Measurements from ENCODE around the gene GNA14.
"Not testable (repeated sequence)": the region's sequence is repeated elsewhere in the genome, so short reads cannot be mapped to it uniquely, and the experiment has no call there.

Gene GNA14

DNA sequence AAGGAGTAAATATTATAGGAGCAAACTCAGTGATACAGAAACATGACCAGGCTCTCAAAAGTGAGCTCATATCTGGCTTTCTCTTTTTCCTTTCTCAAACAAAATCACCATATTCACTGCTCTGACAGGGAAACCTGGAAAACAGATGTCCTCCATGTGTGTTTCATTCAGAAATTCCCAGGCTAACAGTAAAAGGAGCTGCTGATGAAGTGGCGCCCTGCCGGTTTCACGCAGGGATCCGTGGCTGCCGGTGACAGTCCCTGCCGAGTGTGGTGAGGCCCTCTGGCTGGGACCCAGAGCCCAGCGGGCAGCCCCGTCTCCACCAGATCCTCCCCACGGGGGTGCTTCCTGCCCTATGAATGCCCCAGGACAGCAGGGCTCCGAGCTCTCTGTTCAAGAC, 208.1 kb downstream of the GNA14 start:
- DNase-seq = no peak

DNA sequence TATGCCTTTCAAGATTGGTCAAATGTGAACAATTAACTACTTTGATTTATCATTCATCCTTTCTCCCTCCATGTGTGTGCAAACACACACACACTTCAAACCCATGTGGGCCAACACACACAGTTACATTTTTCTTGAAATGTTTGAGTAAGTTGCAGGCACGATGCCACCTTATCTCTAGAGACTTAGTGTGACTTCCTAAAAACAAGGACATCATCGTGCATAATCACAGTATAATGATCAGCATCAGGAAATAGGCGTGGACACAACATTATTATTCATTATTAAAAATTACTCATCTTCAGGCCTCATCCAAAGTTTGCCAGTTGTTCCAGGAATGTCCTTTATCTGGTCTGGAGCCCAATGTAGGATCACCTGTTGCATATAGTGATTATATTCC, 209.5 kb downstream of the GNA14 start:
- DNase-seq = no peak

DNA sequence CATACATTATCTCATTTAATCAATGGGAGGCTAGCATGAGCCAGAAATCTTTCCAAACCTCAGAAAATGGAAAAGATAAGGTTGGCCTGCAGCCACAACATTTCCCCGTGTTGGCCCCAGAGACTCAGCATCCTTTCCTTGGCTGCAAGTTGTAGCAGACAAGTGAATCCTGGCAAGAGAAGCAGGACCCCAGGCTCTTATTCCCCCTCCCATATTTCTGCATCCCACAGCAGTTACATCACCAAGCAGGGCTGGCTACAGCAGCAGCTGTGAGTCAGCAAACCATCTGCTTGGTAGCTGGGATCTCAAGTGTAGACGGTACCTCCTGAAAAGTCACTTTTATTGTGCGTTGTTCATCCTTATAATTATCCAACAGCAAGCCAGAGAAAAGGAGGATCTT, 212.4 kb downstream of the GNA14 start:
- no peak for DNase-seq

DNA sequence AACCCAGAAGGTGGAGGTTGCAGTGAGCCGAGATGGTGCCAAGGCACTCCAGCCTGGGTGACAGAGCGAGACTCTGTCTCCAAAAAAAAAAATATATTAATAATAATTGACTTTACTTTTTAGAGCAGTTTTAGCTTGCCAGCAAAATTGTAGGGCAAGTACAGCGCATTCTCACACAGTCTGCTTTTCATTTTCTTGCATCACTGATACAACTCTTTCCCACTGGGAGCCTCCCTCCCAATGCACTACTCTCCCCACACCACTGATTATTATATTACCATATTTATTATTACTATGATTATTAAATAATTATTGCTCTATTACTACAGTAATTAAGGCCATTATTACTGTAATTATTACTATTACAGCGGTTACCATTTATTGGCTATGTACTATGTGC, 212.8 kb downstream of the GNA14 start:
- no peak for DNase-seq

DNA sequence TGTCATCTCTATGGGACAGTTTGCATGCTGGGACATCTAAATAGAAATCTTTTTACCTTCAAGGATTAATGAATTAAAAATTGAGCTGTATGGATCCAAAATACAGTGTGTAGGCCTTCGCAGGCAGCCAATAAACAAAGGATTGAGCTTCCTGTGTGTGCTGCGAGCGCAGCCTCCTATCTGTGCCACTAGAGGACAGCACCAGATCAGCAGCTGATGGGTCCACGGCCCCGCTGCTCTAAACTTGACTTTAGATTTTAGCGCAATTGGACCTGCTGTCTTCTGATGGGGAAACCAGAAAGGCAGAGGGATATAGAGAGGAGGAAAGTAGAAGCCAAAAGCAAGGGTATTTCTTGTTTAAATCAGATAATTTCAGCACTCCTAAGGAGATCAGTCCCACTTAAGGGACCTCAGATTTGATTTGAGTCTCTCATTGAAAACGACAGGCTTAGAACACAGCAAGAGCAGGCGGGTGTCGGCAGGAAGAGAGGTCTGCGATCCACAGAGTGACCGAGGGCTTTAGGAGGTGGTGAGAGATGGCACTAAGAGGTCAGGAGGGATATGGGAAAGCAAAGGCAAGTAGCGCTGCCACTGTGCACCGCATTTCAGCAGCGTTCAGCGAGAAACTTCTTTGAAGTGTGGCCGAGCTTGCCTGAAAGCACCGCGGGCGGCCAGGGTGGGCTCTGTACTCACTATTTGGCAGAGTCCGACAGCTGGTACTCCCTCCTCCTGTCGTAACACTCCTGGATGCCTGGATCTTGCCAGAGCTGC, 214.3 kb downstream of the GNA14 start:
- peak; percentile 6 for DNase-seq

DNA sequence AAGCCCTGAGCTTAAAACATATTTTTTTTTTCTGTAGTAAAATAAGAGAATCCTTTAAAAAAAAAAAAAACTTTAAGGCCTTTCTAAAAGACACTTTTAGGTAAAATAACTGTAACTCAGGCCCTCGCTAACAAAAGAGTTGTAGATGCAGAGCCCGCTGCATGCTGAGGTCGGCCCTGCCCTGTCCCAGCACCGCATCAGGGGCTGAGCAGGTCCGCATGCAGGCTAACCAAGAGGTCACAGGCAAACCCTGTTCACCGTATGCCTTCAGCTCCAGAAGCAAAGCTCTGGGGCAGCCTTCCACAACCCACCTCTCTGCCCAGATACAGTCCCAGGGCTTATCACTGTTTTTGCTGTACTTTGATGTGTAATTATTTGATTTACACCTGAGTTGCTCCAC, 216.1 kb downstream of the GNA14 start:
- no peak for DNase-seq

DNA sequence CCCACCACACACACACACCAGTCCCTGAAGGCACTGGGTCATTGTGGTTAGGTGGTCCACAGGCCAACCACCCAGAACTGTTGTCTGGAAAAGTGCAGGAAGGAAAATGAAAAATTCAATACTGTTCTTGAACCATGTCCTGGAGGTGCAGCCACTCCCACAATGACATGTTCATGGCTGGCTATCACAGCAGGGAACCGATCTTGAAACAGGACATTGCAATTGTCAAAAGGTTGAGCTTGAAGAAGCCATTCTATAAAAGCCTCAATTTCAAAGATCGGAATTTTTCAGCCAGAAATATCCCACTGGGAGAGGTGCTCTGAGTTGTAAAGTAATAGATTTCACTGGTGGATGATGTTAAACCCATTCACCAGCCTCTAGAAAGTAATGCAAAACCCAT, 218.2 kb downstream of the GNA14 start:
- DNase-seq = no peak

DNA sequence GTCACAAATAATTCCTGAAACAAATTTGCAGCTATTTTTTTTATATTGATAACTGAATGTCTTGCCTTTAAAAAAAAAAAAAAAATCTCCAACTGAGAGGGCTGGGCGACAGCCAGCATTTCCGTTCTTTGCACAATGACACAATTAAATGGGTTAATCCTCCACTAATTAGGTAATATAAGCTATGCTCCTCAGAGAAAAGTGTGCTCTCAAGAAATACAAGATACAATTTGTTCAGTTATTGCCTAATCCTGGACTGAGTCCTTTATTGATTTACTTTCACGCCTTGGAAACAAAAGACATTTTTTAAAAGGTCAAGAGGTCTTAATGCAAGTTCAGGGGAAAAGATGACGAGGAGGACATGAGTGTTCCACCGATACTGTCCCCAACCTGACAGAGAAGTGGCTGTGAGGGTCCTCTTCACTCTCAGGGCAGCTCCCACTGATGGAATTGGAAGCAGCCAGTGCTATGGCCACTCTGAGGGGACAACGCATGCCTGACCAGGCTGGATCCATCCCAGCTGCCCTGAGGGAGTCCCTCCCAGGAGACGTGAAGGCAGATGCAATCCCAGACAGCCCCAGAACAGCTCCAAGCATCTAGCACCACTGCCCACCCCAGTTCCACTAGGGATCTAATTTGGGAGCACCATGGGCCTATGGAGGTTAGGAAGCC, 220.7 kb downstream of the GNA14 start:
- DNase-seq = no peak

DNA sequence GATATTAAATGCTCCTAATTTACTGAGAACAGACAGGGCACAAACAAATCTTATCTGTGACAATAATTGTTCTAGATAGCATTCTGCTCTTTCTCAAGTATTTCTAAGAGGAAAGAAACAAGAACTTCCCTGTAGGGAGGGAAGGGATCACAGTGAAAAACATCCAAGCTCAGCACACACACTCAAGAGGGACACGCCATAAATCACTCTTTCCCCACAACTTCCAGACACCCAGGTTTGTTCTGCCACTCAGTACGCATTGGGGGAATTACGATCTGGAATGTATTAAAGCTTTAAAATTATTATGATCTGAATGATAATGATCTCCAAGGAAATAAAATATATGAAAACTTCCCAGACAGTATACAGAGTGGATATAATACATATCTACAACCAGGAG, 221.4 kb downstream of the GNA14 start:
- DNase-seq = no peak

DNA sequence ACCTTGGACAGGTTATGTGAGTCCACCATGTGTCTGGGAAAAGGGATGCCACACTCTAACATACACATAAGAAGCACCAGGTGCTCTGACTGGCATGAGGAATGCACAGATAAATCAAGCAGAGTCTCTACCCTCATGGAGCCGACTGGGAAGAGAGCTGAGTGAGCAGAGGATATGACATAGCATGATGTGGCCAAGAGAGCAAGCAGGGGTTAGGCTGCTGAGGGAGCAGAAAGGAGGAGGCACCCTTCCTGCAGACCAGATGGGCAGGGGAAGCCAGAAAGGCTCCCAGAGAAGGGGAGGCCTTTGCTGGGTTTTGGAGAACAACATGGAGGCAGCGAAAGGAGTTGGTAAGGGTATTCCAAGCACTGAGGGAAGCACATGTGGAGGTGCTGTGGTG, 223.1 kb downstream of the GNA14 start:
- DNase-seq = no peak

DNA sequence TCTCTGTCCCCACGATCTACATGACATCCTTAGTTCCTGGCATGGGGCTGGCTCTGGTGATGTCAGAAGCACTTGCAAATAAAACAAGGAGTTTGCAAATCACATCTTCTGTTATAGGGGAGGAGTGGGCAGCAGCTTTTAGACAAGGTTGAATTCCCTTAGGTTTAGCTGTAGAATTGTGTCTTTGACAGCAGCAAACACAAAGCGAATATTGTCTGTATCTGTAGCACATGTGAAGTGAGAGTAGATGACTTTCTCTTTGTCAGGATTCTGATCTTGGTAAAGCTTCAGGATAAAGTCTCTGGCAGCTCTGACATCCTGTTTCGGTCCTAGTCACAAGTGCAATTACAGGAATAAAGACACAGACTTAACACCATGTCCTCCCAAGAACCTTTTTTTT, 224.3 kb downstream of the GNA14 start:
- DNase-seq = no peak

DNA sequence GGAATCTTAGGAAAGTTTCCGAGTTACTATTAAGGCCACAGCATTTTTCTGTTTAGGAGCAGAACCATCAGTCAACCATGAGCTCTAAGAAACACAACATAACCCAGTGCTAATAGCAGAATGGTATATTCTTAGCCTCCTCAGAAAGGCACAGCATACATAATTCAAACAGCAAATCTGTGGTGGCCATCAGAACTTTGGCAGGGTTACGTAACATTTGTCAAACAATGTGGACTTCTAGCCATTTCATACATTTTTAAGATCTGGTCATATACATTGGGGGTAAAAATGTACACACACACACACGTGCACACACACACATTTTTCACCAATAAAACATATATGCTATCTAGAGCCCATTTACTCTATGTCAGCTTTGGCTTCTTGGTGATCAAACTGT, 225.2 kb downstream of the GNA14 start:
- no peak for DNase-seq

DNA sequence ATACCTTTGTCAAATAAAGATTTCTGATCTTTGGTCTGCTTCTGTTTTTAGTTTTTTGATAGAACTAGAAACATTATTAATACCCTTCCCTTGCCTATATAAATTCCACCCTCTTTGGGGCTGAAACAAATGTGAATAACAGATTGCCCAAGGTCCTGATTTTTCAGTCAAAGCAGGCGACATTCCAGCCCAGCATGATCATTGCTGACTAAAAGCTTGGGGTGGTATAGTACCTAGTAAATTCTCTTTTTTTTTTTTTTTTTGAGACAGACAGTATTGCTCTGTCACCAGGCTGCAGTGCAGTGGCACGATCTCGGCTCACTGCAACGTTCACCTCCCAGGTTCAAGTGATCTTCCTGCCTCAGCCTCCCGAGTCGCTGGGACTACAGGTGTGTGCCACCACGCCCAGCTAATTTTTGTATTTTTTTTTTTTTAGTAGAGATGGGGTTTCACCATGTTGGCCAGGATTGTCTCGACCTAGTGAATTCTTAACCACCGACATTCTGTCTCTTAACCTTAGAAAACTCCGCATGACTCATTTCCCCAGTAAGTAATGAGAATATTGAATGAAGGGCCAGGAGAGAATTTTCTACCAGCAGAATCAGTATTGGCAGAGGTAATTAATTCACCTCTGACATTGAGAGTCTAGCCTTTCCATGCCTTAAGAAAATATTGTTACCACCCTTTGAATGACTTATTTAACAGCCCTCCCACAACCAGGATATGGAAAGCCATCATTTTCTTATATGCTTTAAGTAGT, 226.4 kb downstream of the GNA14 start:
- no peak for DNase-seq

DNA sequence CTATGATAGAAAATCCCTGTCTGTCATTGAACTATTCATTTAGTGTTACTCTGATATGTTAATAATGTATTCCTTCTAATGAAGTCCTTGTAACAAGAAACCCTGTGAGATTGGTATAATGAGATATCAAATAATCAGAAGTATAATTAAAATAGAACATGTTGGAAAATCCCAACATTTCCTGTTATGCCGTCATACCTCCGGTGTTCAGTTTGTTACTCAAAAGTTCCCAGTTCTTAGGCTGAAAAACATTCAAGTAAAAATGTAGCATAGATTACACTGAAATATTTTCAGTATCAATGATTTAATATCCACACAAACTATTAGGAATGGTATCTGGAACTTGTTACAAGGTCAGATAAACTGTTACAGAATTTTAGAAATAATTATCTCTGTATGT, 227.5 kb downstream of the GNA14 start:
- DNase-seq = no peak

DNA sequence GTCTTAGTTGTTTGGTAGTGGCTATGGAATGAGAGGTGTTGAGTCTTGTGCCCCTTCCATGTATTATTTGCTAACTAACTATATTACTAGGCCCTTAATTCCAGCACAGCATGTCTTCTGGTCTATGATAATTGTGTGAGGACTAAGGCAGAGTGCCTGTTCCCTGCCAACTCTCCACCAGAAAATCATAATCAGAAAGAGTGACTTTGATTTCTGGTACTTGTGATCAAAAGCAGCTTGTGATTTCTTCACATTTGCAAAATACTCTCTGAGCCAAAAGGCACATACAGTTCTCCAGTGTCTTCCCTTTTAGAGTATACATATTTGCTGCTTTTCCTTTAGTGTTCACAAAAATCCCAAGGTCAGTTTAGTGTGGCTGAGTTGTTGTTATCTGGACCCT, 229.9 kb downstream of the GNA14 start:
- no peak for DNase-seq

DNA sequence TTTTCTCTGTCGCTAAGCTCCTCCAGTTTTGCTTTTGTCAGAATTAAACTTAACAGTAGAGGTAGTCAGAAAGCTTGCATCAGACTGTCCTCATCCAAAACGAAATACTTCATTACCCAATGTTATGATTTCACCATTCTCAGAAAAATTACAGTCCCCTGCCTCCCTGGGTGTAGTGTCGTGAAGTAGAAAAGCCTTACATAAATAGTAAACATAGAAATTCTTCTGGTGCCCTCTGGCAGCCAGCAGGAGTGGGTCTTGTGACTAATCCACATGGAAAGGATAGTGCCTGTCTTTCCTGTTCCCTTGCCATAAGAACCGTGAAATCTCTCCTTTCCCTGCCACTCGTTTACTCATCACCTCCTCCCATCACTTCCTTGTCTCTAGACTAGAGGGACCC, 230.6 kb downstream of the GNA14 start:
- no peak for DNase-seq

DNA sequence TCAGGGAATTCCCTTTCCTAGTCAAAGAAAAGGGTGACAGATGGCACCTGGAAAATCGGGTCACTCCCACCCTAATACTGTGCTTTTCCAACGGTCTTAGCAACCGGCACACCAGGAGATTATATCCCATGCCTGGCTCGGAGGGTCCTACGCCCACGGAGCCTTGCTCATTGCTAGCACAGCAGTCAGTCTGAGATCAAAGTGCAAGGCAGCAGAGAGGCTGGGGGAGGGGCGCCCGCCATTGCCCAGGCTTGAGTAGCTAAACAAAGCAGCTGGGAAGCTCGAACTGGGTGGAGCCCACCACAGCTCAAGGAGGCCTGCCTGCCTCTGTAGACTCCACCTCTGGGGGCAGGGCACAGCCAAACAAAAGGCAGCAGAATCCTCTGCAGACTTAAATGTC, 239.6 kb downstream of the GNA14 start:
- DNase-seq = not testable (repeated sequence)

DNA sequence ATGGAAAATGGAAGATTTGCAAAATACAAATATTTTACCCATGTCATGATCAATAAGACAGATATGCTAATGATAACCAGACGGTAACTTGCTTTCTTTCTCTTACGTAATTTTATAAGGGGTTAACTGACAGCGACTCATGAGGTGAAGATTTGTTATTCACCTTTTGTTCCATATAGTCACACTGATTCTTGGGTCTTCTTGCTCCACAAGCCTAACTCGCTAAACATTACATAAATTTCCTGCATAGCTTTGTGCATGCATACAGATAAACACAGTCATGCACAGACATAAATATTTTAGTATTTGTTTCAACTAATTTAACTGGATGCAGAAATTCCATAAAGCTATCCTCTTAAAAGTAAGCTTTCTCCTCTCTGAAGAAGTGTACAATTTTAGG, 244.9 kb downstream of the GNA14 start:
- DNase-seq = no peak

DNA sequence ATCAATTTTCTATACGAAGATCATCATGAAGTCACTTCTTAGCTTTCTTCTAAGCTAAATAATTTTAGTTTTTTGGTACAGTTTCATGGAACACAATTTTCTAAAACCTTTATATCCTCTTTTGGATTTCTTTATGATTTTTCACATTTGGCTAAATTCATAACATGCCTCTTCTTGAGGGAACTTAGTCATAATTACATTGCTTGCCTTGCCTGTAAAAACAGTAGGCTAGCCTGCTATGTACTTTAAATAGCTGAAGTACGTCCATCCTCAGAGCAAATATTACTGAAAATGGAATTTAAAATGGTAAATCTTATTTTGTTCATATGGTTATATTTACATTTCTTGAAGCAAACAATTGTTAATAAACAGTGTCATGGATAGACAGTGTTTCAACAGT, 245.8 kb downstream of the GNA14 start:
- no peak for DNase-seq

DNA sequence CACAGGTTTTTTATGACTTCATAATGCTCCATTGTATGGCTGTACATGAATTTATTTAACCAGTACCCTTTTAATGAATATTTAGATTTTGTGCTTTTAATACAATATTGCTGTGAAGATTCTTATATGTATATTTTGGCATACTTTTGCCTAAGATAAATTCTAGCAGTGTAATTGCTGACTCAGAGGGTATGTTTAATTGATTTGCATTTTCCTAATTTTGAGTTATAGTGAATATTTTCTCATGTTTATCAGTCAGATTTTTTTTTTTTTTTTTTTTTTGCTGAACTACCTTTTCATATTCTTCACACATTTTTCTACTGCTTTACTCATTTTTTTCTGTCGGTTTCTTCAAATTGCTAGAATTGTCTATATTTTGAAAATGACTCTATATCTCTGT, 248.2 kb downstream of the GNA14 start:
- no peak for DNase-seq

DNA sequence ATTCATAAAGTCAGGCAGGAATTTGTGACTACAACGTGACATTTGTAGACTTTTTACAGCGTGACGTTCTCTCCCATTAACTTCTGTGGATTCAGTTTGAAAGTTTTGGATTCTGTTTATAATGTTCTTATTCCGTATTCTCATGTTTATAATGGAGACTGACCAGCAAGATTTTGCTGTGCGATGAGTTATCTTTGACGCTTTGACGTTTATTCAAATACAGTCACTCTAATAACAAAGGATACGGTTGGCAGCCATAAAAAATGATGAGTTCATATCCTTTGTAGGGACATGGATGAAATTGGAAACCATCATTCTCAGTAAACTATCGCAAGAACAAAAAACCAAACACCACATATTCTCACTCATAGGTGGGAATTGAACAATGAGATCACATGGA, 249.5 kb downstream of the GNA14 start:
- not testable (repeated sequence) for DNase-seq

DNA sequence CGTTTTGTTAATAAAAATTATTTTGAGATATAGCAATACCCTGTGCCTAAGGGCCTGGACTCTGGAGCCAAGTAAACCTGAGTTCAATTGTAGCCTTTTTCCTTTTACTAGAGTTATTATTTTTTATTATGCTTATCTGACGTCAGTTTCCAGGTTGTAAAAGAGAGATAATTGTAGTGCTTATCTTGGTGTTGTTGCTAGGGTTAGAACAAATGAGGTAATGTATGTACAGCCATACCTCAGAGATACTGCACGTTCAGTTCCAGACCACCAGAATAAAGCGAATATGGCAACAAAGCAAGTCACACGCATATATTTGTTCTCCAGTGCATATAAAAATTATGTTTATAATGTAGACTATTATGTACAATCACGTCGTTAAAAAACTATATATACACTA, 255.8 kb downstream of the GNA14 start:
- DNase-seq = no peak

DNA sequence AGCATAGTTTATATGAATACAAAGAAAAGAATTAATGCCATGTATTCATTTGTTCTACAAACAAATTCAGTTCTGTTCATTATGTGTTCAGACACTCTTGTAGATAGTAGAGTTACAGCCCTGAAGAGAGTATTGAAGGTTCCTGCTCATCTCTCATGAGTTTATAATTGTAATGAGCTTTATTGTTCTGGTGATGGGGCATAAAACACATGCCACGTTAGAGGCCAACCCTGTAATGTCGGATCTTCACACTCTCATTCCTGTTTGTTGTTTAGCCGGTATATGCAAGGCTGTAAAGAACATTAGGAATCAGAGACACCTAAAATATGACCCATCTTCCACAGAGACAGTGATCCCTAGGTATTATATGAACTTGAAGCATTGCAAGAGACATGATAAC, 256.3 kb downstream of the GNA14 start:
- DNase-seq = no peak

DNA sequence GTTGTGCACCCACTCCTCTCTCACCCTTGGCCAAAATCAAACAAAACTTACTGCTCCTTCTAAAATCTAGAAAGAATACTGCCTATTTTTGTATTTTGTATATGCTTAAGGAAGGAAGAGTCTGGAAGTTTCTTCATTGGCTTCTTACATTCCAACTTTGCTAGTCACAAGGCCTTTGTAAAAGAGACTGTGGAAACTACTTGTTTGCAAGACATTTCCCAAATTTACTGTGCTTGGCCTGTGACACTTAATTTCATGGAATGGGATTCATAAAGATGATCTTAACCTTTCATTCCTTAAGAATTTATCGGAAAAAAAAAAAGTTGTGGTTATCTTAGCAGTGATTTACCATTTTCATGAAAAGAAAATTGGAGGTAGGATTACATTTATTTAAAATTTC, 261.9 kb downstream of the GNA14 start:
- DNase-seq = no peak
